Sigmoid colon (tissue), 7 donors: Measurements from ENCODE around the gene SNTG2. TPM values are rescaled to one million over a fixed set of nuclear protein-coding genes. Genes with fewer than 3 reads are reported as not detected.

ENCODE experiments used
- DNase-seq: peaks from one replicate; pipeline ENCODE4 v3.0.0-alpha.2; 2019
- H3K27ac ChIP-seq, 4 donors: fragments of 200-600 bp; sonication (generic); one replicate each; pipeline ENCODE4 v1.5.1; 2016 to 2019; ENCODE audit warnings: mild to moderate bottlenecking in 1 of 4
- H3K27me3 ChIP-seq, 3 donors: fragments of 200-600 bp; sonication (generic); one replicate each; pipeline ENCODE4 v1.5.1; 2019; ENCODE audit warnings: mild to moderate bottlenecking in 1 of 3
- H3K36me3 ChIP-seq, 4 donors: fragments of 200-600 bp; sonication (generic); one replicate each; pipeline ENCODE4 v1.5.1; 2016 to 2019
- H3K4me1 ChIP-seq, 4 donors: fragments of 200-600 bp; sonication (generic); one replicate each; pipeline ENCODE4 v1.5.1; 2017 to 2019
- H3K4me3 ChIP-seq, 4 donors: fragments of 200-600 bp; sonication (generic); one replicate each; pipeline ENCODE4 v1.5.1; 2017 to 2019; ENCODE audit warnings: mild to moderate bottlenecking in 2 of 4, moderate library complexity in 1 of 4
- H3K9me3 ChIP-seq, 4 donors: fragments of 200-600 bp in 3 of 4; sonication (generic) in 3 of 4; one replicate each; pipeline versions ENCODE4 v1.5.1 to v1.6.1; 2013 to 2019
- EP300 ChIP-seq, 4 donors: sonication (generic); formaldehyde crosslinking; IDR thresholded peaks; one replicate each; pipeline ENCODE4 v1.6.1; 2017; ENCODE audit warnings: antibody characterized with exemption in 4 of 4
- POLR2A ChIP-seq, 2 donors: fragments of 450-650 bp; IDR thresholded peaks; one replicate each; pipeline ENCODE4 v1.6.1; 2016; ENCODE audit warnings: antibody characterized with exemption in 2 of 2, mild to moderate bottlenecking in 2 of 2, moderate library complexity in 2 of 2
- POLR2AphosphoS5 ChIP-seq, 4 donors: sonication (generic); formaldehyde crosslinking; IDR thresholded peaks; one replicate each; pipeline ENCODE4 v1.6.1; 2017; ENCODE audit warnings: antibody characterized with exemption in 4 of 4
- WGBS, 2 donors: extraction: QIAGEN DNeasy Blood & Tissue Kit; methylation state at CpG; one replicate each; pipeline ENCODE4 v1.1.7; 2013; 5-methylcytosine and 5-hydroxymethylcytosine counted together
- intact Hi-C: fragments of 100-400 bp; cut with DNase I; formaldehyde crosslinking; loops from one replicate; pipeline ENCODE4 v1.15.1; 2023
- polyA plus RNA-seq, 3 donors: library from polyadenylated mRNA; stranded (reverse); fragments of 200-250 nt; gene quantifications; one replicate each; pipeline ENCODE4 v1.2.3, GENCODE V29; 2013
- total RNA-seq, 4 donors: library from RNA; depleted of rRNA; stranded (reverse); fragments of >200 nt; gene quantifications; one replicate each; pipeline ENCODE4 v1.1.0, GENCODE V29; 2016
- TF ChIP-seq, protein P1 (sequence below), 4 experiments: fragments of 450-650 bp in 3 of 4; fragments of 200-600 bp in 1 of 4; IDR thresholded peaks; one replicate each; pipeline ENCODE4 v1.5.1; 2016 to 2019; ENCODE audit warnings: antibody characterized with exemption in 4 of 4, mild to moderate bottlenecking in 3 of 4, moderate library complexity in 2 of 4
- donor health status: healthy with polysubstance abuse.
- donor health status: Bipolar disorder and iron deficiency.
- donor health status: healthy.

SNTG2 gene
- total and polyA plus RNA-seq, 7 donors = 0.60 to 5.2 (median 1.9) TPM; not detected in 1

- H3K36me3 ChIP-seq = no peaks in the 10 kb centered on the region
- intact Hi-C loops = no loop called here
- no peak for DNase-seq
- peaks cover 0 to 4% (median 3%) of the 10 kb centered on the region in 4 donors for H3K9me3 ChIP-seq
- peaks cover 0 to 3% (median 3%) of the 10 kb centered on the region in 3 donors for H3K27me3 ChIP-seq
- no peak overlapping the region for H3K4me3 ChIP-seq
- TF ChIP-seq, protein P1, sequence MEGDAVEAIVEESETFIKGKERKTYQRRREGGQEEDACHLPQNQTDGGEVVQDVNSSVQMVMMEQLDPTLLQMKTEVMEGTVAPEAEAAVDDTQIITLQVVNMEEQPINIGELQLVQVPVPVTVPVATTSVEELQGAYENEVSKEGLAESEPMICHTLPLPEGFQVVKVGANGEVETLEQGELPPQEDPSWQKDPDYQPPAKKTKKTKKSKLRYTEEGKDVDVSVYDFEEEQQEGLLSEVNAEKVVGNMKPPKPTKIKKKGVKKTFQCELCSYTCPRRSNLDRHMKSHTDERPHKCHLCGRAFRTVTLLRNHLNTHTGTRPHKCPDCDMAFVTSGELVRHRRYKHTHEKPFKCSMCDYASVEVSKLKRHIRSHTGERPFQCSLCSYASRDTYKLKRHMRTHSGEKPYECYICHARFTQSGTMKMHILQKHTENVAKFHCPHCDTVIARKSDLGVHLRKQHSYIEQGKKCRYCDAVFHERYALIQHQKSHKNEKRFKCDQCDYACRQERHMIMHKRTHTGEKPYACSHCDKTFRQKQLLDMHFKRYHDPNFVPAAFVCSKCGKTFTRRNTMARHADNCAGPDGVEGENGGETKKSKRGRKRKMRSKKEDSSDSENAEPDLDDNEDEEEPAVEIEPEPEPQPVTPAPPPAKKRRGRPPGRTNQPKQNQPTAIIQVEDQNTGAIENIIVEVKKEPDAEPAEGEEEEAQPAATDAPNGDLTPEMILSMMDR (IDR thresholded peaks at IDR 0.05) = no peak
- TF ChIP-seq POLR2AphosphoS5 (IDR thresholded peaks at IDR 0.05) (no peak), EP300 (IDR thresholded peaks at IDR 0.05) (no peak), POLR2A (IDR thresholded peaks at IDR 0.05) (no peak)
- no peak overlapping the region for H3K27ac ChIP-seq
- H3K4me1 ChIP-seq = no peaks in the 10 kb centered on the region
- WGBS, 2 donors = 93 to 94% methylated on average over 12 of the region's 12 CpGs
Measured at GRCh38 chr2:965640-966147, 15.0 kb downstream of the SNTG2 start.

GRCh38 chr2:973129-973528 lies 22.5 kb downstream of the SNTG2 start:
- H3K36me3 ChIP-seq = no peaks in the 10 kb centered on the region
- intact Hi-C loops = no loop called here
- TF ChIP-seq POLR2AphosphoS5 (IDR thresholded peaks at IDR 0.05) (no peak), POLR2A (IDR thresholded peaks at IDR 0.05) (no peak), EP300 (IDR thresholded peaks at IDR 0.05) (no peak)
- TF ChIP-seq, protein P1 (IDR thresholded peaks at IDR 0.05) = no peak
- no peak for DNase-seq
- H3K4me1 ChIP-seq = no peaks in the 10 kb centered on the region
- H3K27me3 ChIP-seq = peaks cover 0 to 10% (median 0%) of the 10 kb centered on the region in 3 donors
- H3K9me3 ChIP-seq = peaks cover 0 to 4% (median 2%) of the 10 kb centered on the region in 4 donors
- H3K4me3 ChIP-seq = no peak overlapping the region
- WGBS, 2 donors = 84 to 94% methylated on average over 3 of the region's 3 CpGs
- no peak overlapping the region for H3K27ac ChIP-seq

DNA sequence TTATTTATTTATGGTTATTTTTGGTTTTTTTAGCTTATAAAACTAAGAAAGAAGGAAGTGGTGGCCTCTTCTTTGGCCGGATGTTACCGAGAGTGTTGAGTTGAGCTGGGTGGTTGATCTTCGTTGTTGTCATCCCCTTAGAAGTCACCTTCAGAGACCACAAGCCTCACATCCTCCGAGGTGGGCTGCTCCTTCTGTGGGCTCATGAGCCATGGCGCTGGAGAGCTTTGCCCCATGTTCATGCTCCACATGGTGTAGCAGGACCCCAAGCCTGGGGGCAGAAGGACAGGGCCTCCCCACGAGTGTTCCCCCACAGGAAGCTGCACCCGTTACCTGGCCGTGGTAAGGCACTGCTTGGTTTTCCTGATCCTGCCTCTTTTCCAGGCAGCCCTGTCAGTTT lies 23.4 kb downstream of the SNTG2 start:
- H3K27me3 ChIP-seq = peaks cover 0 to 10% (median 0%) of the 10 kb centered on the region in 3 donors
- H3K4me3 ChIP-seq = no peak overlapping the region
- no peak overlapping the region for H3K27ac ChIP-seq
- H3K4me1 ChIP-seq = no peaks in the 10 kb centered on the region
- H3K9me3 ChIP-seq = peaks cover 0 to 3% (median under 1%) of the 10 kb centered on the region in 4 donors
- intact Hi-C loops = no loop called here
- no peak for TF ChIP-seq POLR2AphosphoS5 (IDR thresholded peaks at IDR 0.05)
- TF ChIP-seq POLR2A (IDR thresholded peaks at IDR 0.05) = no peak
- TF ChIP-seq, protein P1 (IDR thresholded peaks at IDR 0.05) = no peak
- TF ChIP-seq EP300 (IDR thresholded peaks at IDR 0.05) = no peak
- no peaks in the 10 kb centered on the region for H3K36me3 ChIP-seq
- no peak for DNase-seq
- 36 to 47% methylated on average over 8 of the region's 8 CpGs for WGBS, 2 donors

GRCh38 chr2:974502-974901 lies 23.9 kb downstream of the SNTG2 start:
- Histone ChIP-seq H3K9me3 (no peaks in the 10 kb centered on the region), H3K27ac (no peak overlapping the region), H3K4me3 (no peak overlapping the region), H3K27me3 (peaks cover 0 to 10% (median 0%) of the 10 kb centered on the region in 3 donors), H3K4me1 (no peaks in the 10 kb centered on the region), H3K36me3 (no peaks in the 10 kb centered on the region)
- TF ChIP-seq POLR2A (IDR thresholded peaks at IDR 0.05) (no peak), POLR2AphosphoS5 (IDR thresholded peaks at IDR 0.05) (no peak), EP300 (IDR thresholded peaks at IDR 0.05) (no peak)
- TF ChIP-seq, protein P1 (IDR thresholded peaks at IDR 0.05) = no peak
- WGBS, 2 donors = 3 to 8% methylated on average over 2 of the region's 2 CpGs
- intact Hi-C loops = no loop called here
- no peak for DNase-seq

DNA sequence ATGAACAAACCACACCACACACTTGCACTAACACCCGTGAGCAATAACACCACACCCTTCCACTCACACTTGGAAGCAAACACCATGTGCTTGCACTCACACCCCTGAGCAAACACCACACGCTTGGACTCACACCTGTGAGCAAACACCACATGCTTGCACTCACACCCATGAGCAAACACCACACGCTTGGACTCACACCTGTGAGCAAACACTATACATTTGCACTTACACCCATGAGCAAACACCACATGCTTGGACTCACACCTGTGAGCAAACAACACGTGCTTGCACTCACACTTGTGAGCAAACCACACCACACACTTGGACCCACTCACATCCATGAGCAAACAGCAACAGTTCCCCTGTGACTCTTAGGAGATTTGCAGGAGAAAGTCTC lies 24.4 kb downstream of the SNTG2 start:
- no peaks in the 10 kb centered on the region for H3K36me3 ChIP-seq
- no peak overlapping the region for H3K27ac ChIP-seq
- DNase-seq = no peak
- WGBS, 2 donors = 15 to 57% methylated on average over 4 of the region's 4 CpGs
- H3K4me1 ChIP-seq = no peaks in the 10 kb centered on the region
- no peaks in the 10 kb centered on the region for H3K9me3 ChIP-seq
- TF ChIP-seq, protein P1 (IDR thresholded peaks at IDR 0.05) = no peak
- no peak for TF ChIP-seq POLR2A (IDR thresholded peaks at IDR 0.05)
- TF ChIP-seq POLR2AphosphoS5 (IDR thresholded peaks at IDR 0.05) = no peak
- no peak for TF ChIP-seq EP300 (IDR thresholded peaks at IDR 0.05)
- no peak overlapping the region for H3K4me3 ChIP-seq
- peaks cover 0 to 10% (median 0%) of the 10 kb centered on the region in 3 donors for H3K27me3 ChIP-seq
- intact Hi-C loops = no loop called here
